GM18951 (cell line): Measurements from ENCODE around the gene POC1A.
"Not testable (repeated sequence)": the region's sequence is repeated elsewhere in the genome, so short reads cannot be mapped to it uniquely, and the experiment has no call there.

Experiments
- POLR2A ChIP-seq: IDR thresholded peaks from 4 replicates; pipeline ENCODE4 v1.6.1; 2011; ENCODE audit warnings: mild to moderate bottlenecking; ENCODE audit not compliant: insufficient read length, insufficient read depth; ENCODE audit errors: extremely low read depth
- in situ Hi-C: fragments of 300-500 bp; cut with MboI; formaldehyde crosslinking; loops from one replicate; pipeline ENCODE4 v1.12.0; 2022; ENCODE audit warnings: low sequenced_read_pairs, mixed read lengths, inconsistent platforms; ENCODE audit not compliant: unreplicated experiment

POC1A gene

DNA sequence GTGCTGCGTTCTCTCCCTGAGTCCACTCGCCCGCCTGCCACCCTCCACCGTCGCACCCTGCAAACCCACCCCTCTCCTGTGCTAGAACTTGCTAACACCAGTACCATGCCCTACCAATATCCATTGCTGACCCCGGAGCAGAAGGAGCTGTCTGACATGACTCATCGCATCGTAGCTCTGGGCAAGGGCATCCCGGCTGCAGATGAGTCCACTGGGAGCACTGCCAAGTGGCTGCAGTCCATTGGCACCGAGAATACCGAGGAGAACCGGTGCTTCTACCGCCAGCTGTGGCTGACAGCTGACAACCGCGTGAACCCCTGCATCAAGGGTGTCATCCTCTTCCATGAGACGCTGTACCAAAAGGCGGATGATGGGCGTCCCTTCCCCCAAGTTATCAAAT, 38.8 kb upstream of the POC1A start:
- no peak for TF ChIP-seq POLR2A
- in situ Hi-C loops, result no loop called here

DNA sequence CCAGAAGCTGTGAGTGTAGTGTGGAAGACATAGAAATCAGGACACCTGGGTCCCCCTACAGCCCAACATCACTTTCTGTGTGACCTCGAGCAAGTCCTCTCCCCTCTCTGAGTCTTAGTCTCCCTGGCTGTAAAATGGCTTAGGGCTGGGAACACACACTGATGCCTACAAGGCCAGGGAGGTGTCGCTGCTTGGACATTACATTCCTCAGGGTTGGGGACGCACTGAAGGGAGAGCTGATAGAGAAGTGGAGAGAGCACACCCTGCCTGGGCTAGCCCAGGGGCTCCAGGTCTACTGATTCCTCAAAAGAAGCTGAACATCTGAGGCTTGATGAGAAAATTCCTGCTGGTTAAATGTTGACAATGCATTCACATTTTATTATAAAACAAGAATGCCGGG, 37.4 kb upstream of the POC1A start:
- in situ Hi-C loops, result no loop called here
- TF ChIP-seq POLR2A, result no peak

DNA sequence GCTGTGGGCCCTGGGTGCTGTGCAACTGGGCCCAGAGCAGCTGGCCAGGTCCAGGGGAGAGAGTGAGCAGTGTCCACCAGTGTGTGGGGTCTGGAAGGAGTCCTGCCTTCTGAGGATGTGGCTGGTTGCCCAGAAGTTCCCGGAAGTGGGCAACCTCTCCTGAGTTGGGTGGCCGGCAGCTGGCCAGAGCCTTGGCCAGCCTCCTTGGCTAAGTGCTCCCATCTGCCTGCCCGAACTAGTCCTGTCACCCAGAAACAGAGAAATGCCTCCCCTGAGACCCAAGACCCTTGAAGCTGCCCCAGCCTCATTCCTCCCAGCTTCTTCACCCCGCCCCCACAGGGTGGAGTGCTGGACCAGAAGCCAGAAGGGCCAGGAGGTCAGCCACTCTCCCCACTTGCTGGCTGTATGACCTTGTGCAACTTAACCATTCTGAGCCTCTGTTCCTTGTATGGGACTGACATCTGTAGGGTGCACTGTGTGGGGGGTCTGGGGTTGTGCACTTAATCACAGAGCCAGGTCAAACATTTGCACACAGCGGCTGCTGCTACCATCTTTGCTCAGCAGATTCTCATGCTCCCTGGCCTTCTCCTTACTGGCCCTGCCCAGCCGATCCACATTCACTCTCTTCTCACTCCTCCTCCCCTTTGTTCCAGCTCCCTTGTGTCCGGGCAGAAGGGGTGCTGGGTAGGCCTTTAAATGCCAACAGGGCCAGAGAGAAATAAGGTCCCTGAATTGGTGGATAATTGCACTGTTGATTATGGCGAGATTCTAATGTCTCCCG, 36.3 kb upstream of the POC1A start:
- in situ Hi-C loops, result no loop called here
- TF ChIP-seq POLR2A, result no peak

DNA sequence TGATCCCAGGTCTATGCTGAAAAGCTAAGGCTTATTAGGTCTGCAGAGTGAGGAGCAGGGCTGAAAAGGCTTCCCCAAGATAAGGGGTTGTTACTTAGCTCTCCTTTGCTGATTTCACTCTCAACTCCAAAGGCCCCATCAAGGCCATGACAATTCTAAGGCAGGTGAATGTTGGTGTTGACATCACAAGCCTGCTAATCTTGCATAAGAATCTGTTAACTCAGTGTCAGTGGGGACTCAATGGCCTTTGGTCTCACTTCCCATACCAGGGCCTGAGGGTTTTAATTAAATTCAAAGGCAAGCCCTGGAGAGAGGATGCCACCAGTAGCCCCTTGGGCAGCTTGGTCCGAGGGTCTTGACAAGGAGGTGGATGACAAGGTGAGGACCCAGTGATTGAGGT, 34.3 kb upstream of the POC1A start:
- TF ChIP-seq POLR2A, result no peak
- in situ Hi-C loops, result no loop called here

DNA sequence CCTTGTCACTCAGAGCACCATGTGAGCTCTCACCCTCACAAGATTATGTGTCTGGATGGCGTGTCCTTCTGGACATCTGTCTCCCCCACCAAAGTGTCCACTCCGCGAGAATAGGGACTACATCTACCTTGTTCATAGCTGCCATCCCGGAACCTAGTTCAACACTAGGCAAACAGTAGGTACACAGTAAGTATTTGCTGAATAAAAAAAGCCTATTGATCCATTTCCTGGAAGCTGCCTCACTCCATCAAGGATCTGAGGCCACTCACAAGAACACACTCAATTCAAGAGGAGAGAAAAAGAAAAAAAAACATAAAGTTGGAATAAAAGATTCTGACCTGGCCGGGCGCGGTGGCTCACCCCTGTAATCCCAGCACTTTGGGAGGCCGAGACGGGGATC, 32.5 kb upstream of the POC1A start:
- in situ Hi-C loops, result no loop called here

DNA sequence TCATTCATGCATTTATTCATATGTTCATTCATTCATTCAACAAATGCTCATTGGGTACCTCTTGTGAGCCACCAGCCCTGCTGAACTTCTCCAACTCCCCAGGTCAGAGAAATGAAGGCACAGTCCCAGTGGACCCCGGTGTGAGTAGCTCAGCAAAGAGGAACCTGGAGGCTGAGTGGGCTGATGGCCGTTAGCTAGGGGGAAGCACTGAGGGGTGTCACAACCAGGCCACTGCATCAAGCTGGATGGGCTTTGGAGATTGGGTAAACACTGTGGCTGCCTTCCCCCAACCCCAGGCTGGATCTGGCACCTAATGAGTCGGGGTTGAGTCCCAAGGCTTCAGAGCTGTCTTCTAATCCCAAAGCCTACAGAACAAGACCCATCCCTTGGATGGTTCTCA, 31.6 kb upstream of the POC1A start:
- TF ChIP-seq POLR2A, result no peak
- in situ Hi-C loops, result no loop called here

More for the DNA sequence above, 32.5 kb upstream of the POC1A start:
- no peak for TF ChIP-seq POLR2A

DNA sequence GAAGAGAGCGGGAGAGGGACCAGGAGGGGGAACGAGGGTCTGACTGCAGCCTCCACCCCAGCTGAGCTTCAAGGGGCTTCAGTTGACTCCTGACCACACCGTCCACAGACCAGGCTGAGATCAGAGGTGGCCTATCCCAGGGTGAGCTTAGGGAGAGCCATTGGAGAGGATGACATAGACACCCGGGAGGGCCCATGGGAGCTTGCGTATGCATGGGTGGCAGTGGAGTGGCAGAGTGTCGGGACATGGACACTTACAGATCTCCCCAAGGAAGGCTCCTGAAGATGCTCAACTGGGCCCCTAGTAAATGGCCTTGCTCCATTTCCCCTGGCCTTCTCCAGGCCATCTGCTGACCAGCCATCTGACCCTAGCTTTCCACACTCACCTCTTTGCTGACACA, 31.1 kb upstream of the POC1A start:
- TF ChIP-seq POLR2A, result no peak
- in situ Hi-C loops, result no loop called here

DNA sequence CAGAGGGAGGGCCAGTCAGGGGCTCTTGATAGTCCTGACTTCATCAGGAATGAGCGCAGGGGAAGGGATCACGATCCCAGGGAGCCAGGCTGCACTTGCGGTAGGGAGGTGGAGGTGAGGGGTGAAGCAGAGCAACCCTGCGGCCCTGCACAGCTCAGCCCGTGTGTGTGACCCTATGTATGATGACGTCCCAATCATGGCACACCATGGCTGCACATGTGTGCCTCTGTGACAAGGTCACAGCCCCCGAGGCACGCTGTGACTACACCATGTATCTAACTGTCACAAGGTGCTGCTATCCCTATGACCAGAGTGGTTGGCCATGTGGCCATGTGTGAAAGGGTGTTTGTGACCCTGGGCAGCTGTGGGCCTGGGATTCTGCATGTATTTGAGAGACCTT, 30.5 kb upstream of the POC1A start:
- in situ Hi-C loops, result no loop called here
- TF ChIP-seq POLR2A, result no peak

DNA sequence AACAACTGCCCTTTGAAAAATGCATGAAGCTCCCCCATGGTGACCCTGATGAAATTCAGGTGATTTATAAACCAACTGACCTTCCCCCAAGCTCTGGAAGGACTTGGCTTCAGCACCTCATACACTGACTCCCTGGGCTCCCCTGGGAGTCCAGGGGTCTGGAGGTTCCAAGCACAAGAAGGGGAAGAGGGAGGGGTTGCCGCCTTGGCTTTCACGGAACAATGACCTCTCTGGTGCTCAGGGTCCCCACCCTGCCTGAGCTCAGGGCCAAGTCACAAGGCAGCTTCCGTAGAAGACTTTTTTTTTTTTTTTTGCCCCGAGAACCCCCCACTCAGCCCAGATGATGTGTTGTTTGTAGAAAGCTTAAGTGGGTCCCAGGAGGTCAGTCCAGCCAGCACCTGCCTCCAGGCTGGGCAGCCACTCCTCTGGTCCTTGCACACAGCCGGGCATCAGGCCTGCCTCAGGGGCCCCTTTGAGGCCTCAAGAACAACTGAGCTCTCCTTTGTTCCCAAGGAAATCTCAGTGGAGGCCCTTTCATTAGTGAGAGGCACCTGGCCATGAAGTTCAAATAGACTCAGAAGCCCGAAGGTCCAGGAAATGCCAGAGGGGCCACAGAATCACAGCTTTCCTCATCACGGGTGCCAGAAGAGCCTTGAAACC, 29.7 kb upstream of the POC1A start:
- TF ChIP-seq POLR2A, result no peak
- in situ Hi-C loops, result no loop called here

DNA sequence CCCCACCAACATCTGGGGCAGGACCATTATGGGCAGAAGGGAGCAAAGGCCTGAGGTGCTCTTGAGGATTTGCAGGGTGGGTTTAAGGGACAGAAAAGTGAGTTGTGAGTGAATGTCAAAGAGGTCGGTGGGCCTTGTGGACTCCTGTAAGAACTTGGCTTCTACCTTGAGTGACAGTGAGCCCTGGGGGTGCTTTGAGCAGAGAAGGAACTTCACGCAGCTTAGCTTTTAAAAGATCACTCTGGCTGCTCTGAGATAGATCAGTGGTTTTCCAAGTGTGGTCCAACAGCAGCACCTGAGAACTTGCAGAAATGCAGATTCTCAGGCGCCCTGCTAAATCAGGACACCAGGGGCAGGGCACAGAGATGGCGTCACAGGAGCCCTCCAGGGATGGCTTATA, 28.5 kb upstream of the POC1A start:
- in situ Hi-C loops, result no loop called here
- no peak for TF ChIP-seq POLR2A

DNA sequence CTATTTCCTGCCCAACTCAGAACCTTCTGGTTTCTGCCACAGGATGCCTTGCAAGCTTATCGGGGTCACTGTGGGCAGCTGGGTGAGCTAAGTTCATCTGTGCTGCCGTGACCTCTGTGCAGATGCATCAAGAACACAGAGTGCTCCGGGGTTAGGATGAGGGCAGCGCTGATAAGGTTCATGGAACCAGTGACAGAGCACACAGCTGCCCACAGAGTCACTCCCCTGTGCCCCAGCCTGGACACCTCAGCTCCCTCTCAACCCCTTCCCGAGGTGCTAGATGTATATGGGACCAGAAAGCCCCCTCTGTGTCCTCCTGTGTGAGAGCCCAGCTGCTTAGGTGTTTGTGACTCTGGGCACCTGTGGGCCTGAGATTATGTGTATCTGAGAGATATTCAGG, 28.0 kb upstream of the POC1A start:
- in situ Hi-C loops, result no loop called here
- TF ChIP-seq POLR2A, result no peak

DNA sequence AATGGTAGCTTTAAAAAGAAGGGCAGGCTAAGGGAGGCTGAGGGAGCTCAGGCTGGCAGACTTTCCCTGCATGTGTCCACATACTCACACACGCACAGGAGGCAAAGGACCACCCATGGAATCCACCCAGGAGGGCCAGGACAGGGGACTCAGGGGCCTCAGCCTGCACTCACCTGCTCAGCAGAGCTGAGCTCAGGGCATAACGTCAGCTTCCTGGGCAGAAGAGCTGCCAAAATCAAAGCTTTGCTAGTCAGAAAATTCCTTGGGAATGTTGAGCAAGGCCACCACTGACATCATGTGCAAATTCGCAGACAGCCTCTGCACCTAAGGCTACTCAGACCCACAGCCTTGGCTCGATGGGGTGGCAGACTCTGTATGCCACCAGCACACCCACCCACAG, 27.3 kb upstream of the POC1A start:
- in situ Hi-C loops, result no loop called here
- no peak for TF ChIP-seq POLR2A

DNA sequence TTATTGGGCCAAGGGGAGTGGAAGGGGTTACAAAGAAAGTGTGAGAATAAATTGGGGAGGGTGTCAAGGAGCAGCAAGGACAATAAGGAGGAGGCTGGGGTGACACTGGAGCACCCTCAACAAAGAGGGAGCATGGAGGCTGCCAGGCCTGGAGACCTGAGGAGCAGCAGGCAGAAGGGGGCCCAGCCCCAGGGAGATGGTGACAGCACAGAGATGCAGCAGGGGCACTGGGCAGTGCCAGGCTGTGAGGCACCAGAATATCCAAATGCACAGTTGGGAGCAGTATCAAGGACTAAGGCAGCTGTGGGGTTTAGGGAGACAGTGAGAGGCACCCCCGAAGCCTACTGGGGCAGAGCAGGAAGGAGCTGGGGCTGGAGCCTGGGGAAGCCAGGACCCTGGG, 24.3 kb upstream of the POC1A start:
- in situ Hi-C loops, result no loop called here
- no peak for TF ChIP-seq POLR2A

DNA sequence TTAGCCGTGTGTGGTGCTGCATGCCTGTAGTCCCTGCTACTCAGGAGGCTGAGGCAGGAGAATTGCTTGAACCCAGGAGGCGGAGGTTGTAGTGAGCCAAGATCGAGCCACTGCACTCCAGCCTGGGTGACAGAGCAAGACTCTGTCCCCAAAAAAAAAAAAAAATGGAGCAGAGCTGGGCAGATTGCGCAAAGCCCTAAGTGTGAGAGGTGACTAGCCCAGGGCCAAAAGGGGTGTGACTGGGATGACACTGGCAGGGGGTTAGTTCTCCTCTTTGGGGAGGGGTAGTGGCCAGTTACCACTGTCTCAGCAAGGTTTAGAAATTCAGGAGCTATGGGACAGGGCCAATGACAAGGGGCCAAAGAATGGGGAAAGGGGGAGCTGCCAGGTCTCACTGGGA, 23.9 kb upstream of the POC1A start:
- in situ Hi-C loops, result not testable (repeated sequence)
